Activated CD8-positive, alpha-beta T cell treated with anti-CD3 and anti-CD28 coated beads, Interleukin-2, amount 10 ng/mL, durations not matched to agents 7 days and 5 days (primary cell): ENCODE data around the gene TUSC2. TPM values are rescaled to one million over a fixed set of nuclear protein-coding genes. Genes with fewer than 3 reads are reported as not detected.

ENCODE experiments used
- ATAC-seq: fragments of 150-1000 bp; cut with Tn5 transposase; one replicate; pipeline ENCODE4 v1.10.0; 2021; ENCODE audit warnings: moderate library complexity
- CTCF ChIA-PET: fragments of 350-600 bp; sonication (Branson Sonifier 250); formaldehyde crosslinking; loops from one replicate; lab custom pipeline; 2021; ENCODE audit warnings: antibody characterized with exemption; lab: Charles Lee
- POLR2A ChIA-PET: fragments of 350-600 bp; sonication (Branson Sonifier 250); formaldehyde crosslinking; loops from one replicate; lab custom pipeline; 2021; ENCODE audit warnings: antibody characterized with exemption; lab: Charles Lee
- DNase-seq: peaks from one replicate; pipeline ENCODE4 v3.0.0-alpha.2; 2020
- H3K27ac Mint-ChIP-seq: one replicate; pipeline ENCODE4 v1.8.0; 2021; ENCODE audit warnings: mild to moderate bottlenecking, mixed read lengths
- H3K27me3 Mint-ChIP-seq: one replicate; pipeline ENCODE4 v1.8.0; 2021; ENCODE audit warnings: low read depth, mixed read lengths
- H3K36me3 Mint-ChIP-seq: one replicate; pipeline ENCODE4 v1.8.0; 2021; ENCODE audit warnings: low read depth, mixed read lengths
- H3K4me1 Mint-ChIP-seq: one replicate; pipeline ENCODE4 v1.8.0; 2021; ENCODE audit warnings: low read depth, mixed read lengths
- H3K4me3 Mint-ChIP-seq: one replicate; pipeline ENCODE4 v1.8.0; 2021; ENCODE audit warnings: mild to moderate bottlenecking, mixed read lengths
- H3K9me3 Mint-ChIP-seq: one replicate; pipeline ENCODE4 v1.8.0; 2022; ENCODE audit warnings: mixed read lengths; ENCODE audit not compliant: insufficient read depth
- total RNA-seq, 2 experiments: library from RNA; stranded (reverse); gene quantifications; one replicate each; pipeline ENCODE4 v1.2.3, GENCODE V29; 2021

TUSC2 gene
- total RNA-seq, 2 experiments from 2014 or later, result 18.5 to 20.8 TPM

- ATAC-seq, result peak; percentile 4
- ChIA-PET POLR2A (interaction anchor here (0.7 to 5.6 kb wide), 26 partner anchors 8 to 280 kb away, joined by 3 to 51 read pairs (median 7); partner anchors contain the start of genes CISH, CYB561D2, GNAI2 and HEMK1), CTCF (interaction anchor here (0.9 to 3.7 kb wide), 21 partner anchors 8 to 278 kb away, joined by 3 to 42 read pairs (median 6); partner anchors contain the start of genes C3orf18, CISH, CYB561D2 and HYAL2)
- Mint-ChIP-seq H3K4me1 (peaks cover 54% of the 10 kb centered on the region), H3K9me3 (no peaks in the 10 kb centered on the region), H3K4me3 (peak overlapping the region; percentile 92), H3K27me3 (no peaks in the 10 kb centered on the region), H3K27ac (peak overlapping the region; percentile 96), H3K36me3 (peaks cover 81% of the 10 kb centered on the region)
- DNase-seq, result peak; percentile 65
Measured at GRCh38 chr3:50336452-50337174, 8.6 kb upstream of the TUSC2 start.

DNA sequence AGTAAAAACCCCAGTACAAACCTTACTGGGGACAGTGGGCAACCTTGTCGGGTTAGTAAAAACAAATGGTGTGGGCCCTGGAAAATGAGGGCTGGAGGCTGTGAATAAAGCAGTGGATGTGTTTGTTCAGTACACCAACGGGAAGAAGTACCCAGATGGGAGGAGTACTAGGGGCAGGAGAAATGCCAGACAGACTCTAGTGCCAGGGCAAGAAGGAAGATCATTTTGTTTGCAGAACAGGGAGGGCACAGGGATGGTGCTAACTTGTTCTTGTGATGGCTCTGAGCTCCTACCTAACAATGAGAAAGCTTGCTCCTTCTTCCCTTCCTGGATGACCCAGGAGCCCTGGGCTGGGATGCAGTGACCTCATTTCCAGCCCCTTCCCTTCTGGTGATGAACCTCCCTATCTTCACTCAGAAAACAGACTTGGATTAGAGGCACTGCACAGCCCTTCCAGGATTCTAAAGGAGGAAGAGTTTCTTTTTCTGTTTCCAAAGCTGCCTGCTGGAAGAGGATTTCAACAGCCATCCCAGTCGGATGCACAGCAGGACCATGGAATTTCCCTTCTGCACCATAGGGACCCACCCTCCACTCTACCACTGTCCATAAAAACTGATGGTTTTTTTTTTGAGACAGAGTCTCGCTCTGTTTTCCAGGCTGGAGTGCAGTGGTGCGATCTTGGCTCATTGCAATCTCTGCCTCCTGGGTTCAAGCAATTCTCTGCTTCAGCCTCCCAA lies 6.5 kb upstream of the TUSC2 start:
- POLR2A ChIA-PET, result interaction anchor here (0.7 to 1.4 kb wide), 3 partner anchors 10 to 16 kb away, joined by 3 to 4 read pairs (median 4); no protein-coding TSS in a partner anchor
- no peaks in the 10 kb centered on the region for H3K27me3 Mint-ChIP-seq

DNA sequence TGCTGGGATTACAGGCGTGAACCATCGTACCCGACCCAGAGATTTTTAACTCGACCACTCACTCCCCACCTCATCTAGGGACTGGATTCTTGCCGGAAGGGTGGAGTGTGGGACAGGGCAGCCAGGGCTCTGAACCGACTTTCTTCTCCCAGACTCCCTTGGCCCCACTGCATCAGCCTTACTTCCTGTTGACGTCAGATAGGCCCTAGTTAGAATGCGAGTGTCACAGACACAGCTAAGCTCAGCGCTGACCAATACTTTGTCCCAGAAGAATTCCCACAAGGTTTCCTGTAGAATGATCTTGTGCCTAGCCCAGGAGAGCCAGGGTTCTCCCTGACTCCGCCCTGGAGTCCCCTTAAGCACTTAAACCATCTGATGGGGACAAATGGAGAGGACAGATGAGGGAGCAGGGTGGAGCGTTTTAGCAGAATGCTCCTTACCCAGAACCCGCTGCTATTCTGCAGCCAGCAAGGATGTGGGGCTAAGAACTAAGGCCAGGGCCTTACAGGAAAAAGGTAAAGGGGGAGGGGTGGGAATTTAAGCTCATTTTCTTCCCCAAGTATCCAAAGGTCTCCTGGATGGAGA lies 5.8 kb upstream of the TUSC2 start:
- ChIA-PET POLR2A (interaction anchor here (1.4 kb wide), 1 partner anchor 15 kb away, joined by 4 read pairs; no protein-coding TSS in a partner anchor), CTCF (interaction anchor here (0.8 to 2.3 kb wide), 2 partner anchors 9 to 87 kb away, joined by 3 to 11 read pairs; no protein-coding TSS in a partner anchor)
- H3K9me3 Mint-ChIP-seq, result no peaks in the 10 kb centered on the region
- peaks cover 47% of the 10 kb centered on the region for H3K4me1 Mint-ChIP-seq
- peaks cover 88% of the 10 kb centered on the region for H3K36me3 Mint-ChIP-seq
- ATAC-seq, result no peak
- H3K27me3 Mint-ChIP-seq, result no peaks in the 10 kb centered on the region
- peak overlapping the region; percentile 92 for H3K4me3 Mint-ChIP-seq
- H3K27ac Mint-ChIP-seq, result peak overlapping the region; percentile 86
- no peak for DNase-seq

More for the DNA sequence above, 6.5 kb upstream of the TUSC2 start:
- CTCF ChIA-PET, result interaction anchor here (0.8 to 2.3 kb wide), 4 partner anchors 10 to 208 kb away, joined by 3 to 11 read pairs (median 4); no protein-coding TSS in a partner anchor
- Mint-ChIP-seq H3K4me1 (peaks cover 47% of the 10 kb centered on the region), H3K27ac (peak overlapping the region; percentile 86), H3K9me3 (no peaks in the 10 kb centered on the region), H3K4me3 (peak overlapping the region; percentile 92), H3K36me3 (peaks cover 91% of the 10 kb centered on the region)
- no peak for ATAC-seq
- DNase-seq, result no peak

DNA sequence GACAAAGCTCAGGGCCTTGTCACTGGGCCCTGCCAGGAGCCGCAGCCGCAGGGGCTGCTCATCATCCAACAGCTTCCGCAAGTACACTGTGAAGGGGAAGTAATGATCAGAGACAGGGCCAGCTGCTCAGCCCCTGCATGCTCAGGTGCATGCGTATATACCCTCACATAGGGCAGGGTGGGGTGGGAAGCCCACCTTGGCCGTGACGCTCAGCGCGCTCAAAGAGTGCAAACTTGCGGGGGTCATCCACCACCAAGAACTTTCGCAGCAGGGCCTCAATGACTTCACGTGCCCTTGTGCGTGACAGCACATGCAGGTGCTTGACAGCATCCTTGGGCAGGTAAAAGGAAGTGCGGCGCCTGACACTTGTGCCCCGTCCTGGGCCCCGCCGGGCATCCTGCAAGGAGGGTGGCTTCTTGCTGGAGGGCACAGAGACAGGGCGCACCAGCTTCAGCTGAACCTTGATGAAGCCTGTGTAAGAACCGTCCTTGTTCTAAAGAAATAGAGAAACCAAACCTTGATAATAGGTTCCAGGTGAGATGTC lies 3.4 kb upstream of the TUSC2 start:
- no peaks in the 10 kb centered on the region for H3K9me3 Mint-ChIP-seq

GRCh38 chr3:50330330-50330729 lies 2.3 kb upstream of the TUSC2 start:
- ChIA-PET CTCF (no interaction called here), POLR2A (interaction anchor here (1.1 to 3.1 kb wide), 3 partner anchors 7 to 11 kb away, joined by 3 to 40 read pairs (median 5); partner anchors contain the start of gene RASSF1)
- Mint-ChIP-seq H3K9me3 (no peaks in the 10 kb centered on the region), H3K27me3 (no peaks in the 10 kb centered on the region), H3K36me3 (peaks cover 66% of the 10 kb centered on the region), H3K4me3 (no peak overlapping the region), H3K27ac (peak overlapping the region; percentile 46), H3K4me1 (peaks cover 52% of the 10 kb centered on the region)
- DNase-seq (no peak), ATAC-seq (no peak)

More for the DNA sequence above, 3.4 kb upstream of the TUSC2 start:
- peaks cover 74% of the 10 kb centered on the region for H3K36me3 Mint-ChIP-seq
- no peak overlapping the region for H3K4me3 Mint-ChIP-seq
- POLR2A ChIA-PET, result interaction anchor here (1.3 kb wide), 1 partner anchor 9 kb away, joined by 5 read pairs; the partner anchor contains the start of gene RASSF1
- ATAC-seq (no peak), DNase-seq (no peak)
- peaks cover 60% of the 10 kb centered on the region for H3K4me1 Mint-ChIP-seq
- CTCF ChIA-PET, result no interaction called here
- H3K27me3 Mint-ChIP-seq, result no peaks in the 10 kb centered on the region
- H3K27ac Mint-ChIP-seq, result peak overlapping the region; percentile 43

DNA sequence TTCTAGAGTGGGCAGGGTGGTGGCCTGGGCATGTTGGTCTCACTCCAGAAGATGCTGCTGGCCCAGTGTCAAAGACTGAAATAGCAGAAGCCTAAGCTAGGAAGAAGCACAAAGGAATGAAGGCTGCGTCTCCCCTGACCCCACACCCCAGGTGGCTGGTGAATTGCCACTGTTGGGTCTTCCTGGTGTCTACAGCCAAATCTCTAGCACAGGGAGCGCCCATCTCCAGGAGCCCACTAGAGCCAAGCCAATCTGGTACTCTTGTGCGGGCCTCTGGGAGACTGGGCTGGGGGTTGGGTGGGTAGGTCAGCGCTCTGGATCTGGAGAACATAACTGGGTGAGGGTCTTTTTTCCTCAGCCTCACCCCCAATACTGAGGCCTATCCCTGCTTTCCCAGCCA lies 894 bp downstream of the TUSC2 start:
- no peak for ATAC-seq
- Mint-ChIP-seq H3K36me3 (peaks cover 43% of the 10 kb centered on the region), H3K4me1 (peaks cover 41% of the 10 kb centered on the region), H3K9me3 (no peaks in the 10 kb centered on the region), H3K27ac (peak overlapping the region; percentile 83), H3K4me3 (peak overlapping the region; percentile 87), H3K27me3 (no peaks in the 10 kb centered on the region)
- no peak for DNase-seq
- CTCF ChIA-PET, result interaction anchor here (0.8 to 2.9 kb wide), 5 partner anchors 8 to 133 kb away, joined by 3 to 22 read pairs (median 6); partner anchors contain the start of genes HYAL3 and NAA80
- POLR2A ChIA-PET, result interaction anchor here (0.8 to 3.1 kb wide), 6 partner anchors 9 to 81 kb away, joined by 3 to 40 read pairs (median 8); partner anchors contain the start of genes HYAL3, NAA80 and RASSF1

DNA sequence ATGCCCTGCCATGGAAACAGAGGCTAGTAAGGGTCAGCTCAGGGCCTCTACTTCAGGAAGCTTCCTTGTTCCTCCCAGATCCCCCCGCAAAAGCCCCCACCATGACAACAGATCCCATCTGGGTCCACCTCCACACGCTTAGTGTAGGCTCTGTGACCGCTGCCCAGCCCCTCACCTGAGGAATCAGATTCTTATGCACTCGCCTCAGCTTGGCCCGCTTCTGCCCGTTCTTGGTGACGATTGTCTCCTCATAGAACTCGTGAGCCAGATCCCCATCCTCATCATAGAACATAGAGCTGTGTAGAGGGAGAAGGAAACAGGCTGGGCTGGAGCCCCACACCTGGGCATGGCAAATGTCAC lies 1.9 kb downstream of the TUSC2 start:
- Mint-ChIP-seq H3K4me3 (peak overlapping the region; percentile 18), H3K27ac (no peak overlapping the region), H3K9me3 (no peaks in the 10 kb centered on the region), H3K27me3 (no peaks in the 10 kb centered on the region), H3K4me1 (peaks cover 37% of the 10 kb centered on the region), H3K36me3 (peaks cover 35% of the 10 kb centered on the region)
- ATAC-seq (no peak), DNase-seq (no peak)
- CTCF ChIA-PET, result interaction anchor here (1.1 to 1.4 kb wide), 2 partner anchors 27 to 132 kb away, joined by 3 to 6 read pairs; partner anchors contain the start of genes HYAL3 and NAA80
- POLR2A ChIA-PET, result no interaction called here

DNA sequence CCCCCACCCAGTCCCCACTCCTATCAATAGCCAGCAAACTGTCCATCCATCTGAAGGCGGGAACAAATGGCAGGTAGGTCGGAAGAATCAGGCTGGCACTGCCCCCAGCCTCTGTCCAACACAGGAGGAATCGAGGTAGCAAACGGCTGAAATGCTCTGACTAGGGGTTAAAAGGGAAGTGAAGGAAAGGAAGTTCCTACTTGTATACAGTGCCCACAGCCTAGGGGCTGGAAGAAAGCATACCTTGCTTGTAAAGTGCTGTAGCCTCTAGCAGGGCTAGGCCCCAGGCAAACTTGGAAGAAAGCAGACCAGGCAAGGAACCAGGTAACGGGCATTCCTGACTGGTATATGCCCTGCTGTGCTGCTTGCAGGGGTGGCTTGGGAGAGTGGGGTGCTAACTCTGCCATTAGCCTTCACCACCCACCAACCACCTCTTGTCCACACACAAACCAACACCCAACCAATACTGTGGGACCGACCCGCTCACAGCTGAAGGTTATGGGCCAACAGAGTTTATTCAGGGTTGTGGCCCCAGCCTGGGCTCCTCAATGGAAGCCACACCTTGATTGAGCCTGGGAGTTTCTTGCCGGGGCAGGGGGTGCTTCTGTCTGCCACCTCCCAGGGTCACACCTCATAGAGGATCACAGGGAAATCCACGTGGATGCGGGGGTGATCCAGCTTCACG lies 2.4 kb downstream of the TUSC2 start:
- H3K4me1 Mint-ChIP-seq, result peaks cover 38% of the 10 kb centered on the region
- no peak overlapping the region for H3K27ac Mint-ChIP-seq
- no peak overlapping the region for H3K4me3 Mint-ChIP-seq
- peaks cover 29% of the 10 kb centered on the region for H3K36me3 Mint-ChIP-seq
- H3K27me3 Mint-ChIP-seq, result no peaks in the 10 kb centered on the region
- ATAC-seq, result no peak
- POLR2A ChIA-PET, result interaction anchor here (0.6 kb wide), 1 partner anchor 69 kb away, joined by 3 read pairs; no protein-coding TSS in a partner anchor
- CTCF ChIA-PET, result interaction anchor here (1.1 to 7.4 kb wide), 7 partner anchors 9 to 132 kb away, joined by 3 to 113 read pairs (median 11); partner anchors contain the start of genes HYAL1, HYAL3, IFRD2 and NAA80
- DNase-seq, result no peak
- no peaks in the 10 kb centered on the region for H3K9me3 Mint-ChIP-seq

DNA sequence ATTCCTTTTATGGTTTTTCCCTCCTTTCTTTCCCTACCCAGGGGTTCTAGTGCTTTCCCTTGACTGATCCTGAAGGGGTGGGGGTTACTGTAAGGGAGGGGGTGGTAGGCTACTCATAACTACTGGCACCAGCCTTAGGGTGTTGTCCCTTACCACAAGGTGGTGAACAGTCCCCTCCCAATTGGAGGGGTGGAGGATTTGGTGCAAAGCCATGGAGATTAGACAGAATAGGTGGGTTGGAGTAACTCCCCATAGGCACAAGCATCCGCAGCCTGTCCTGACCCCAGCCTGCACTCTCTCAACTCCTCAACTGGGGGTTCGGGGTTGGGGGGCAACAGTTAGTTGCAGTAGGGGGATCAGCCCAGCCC lies 2.9 kb downstream of the TUSC2 start:
- H3K27me3 Mint-ChIP-seq, result no peaks in the 10 kb centered on the region
- no peak for ATAC-seq
- H3K4me1 Mint-ChIP-seq, result peaks cover 43% of the 10 kb centered on the region
- no peak overlapping the region for H3K27ac Mint-ChIP-seq
- H3K9me3 Mint-ChIP-seq, result no peaks in the 10 kb centered on the region
- DNase-seq, result no peak
- no peak overlapping the region for H3K4me3 Mint-ChIP-seq
- peaks cover 25% of the 10 kb centered on the region for H3K36me3 Mint-ChIP-seq
- POLR2A ChIA-PET, result no interaction called here
- CTCF ChIA-PET, result interaction anchor here (1.3 to 7.4 kb wide), 10 partner anchors 9 to 95 kb away, joined by 5 to 113 read pairs (median 10); partner anchors contain the start of genes HYAL1, HYAL3, IFRD2 and NAA80
